GM18505 (cell line): ENCODE measurements around the gene GPSM3.
"Not testable (repeated sequence)": the region's sequence is repeated elsewhere in the genome, so short reads cannot be mapped to it uniquely, and the experiment has no call there.

Experiments
- ATAC-seq: cut with Tn5 transposase; IDR thresholded peaks from one replicate; pipeline ENCODE4 v1.9.1; 2021; ENCODE audit not compliant: unreplicated experiment
- POLR2A ChIP-seq: IDR thresholded peaks from 4 replicates; pipeline ENCODE4 v1.6.1; 2011; ENCODE audit warnings: borderline replicate concordance; ENCODE audit not compliant: insufficient read depth, insufficient read length; ENCODE audit errors: extremely low read depth

Gene GPSM3

DNA sequence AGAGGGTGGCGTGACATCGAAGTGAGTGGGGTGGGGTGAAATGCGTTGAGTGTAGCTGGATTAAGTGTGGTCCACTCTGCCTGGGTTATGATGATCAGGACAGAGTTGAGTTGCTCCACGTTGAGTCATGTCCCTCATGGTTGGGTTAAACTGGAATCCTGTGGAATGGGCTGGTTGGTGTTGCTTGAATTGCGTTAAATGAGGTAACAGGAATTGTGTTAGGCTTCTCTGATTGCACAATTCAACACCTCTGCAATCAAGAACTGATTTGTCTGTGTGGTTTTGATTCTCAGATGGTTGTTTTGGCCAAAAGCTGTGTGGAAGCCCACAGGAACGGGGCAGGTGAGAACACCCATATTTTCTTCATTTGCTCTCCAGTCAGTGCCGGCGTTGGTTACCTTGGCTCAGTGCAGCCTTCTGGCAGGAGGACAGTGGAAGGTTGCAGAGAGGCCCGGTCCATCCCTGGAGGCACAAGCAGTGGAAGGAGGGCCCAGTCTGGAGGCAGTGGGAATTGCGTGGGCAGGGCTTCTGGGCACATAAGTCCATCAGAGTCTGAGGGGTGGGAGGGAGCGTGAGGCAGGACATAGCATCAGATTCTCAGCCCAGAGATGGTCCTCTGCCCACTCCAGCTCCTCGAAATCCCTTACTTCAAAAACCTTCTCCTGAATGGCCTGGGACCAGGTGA, 19.8 kb upstream of the GPSM3 start:
- TF ChIP-seq POLR2A: no peak
- ATAC-seq: no peak

- ATAC-seq: not testable (repeated sequence)
Observed at GRCh38 chr6:32211432-32211831, 19.0 kb upstream of the GPSM3 start.

- TF ChIP-seq POLR2A: no peak
- ATAC-seq: no peak
Observed at GRCh38 chr6:32210191-32210601, 17.8 kb upstream of the GPSM3 start.

- no peak for ATAC-seq
- TF ChIP-seq POLR2A: no peak
Observed at GRCh38 chr6:32208996-32209395, 16.6 kb upstream of the GPSM3 start.

DNA sequence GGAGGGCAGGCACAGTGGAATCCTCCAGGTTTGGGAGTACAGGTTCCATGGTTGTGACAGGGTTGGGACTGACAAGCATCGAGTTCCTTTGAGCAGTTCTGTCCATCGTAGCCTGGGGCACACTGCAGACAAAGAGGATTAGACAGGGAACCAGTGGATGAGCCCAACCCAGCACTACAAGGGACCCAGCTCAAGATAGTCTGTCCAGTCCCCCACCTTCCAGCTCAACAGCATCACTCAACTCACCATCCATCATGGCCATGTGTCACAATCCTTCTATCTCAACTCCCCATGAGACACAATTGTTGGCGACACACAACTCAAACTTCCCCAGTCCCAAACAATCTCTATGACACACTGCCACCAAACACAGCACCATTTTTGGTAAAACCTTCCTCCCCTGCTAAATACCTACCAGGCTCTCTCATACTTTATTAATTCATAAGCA, 11.8 kb upstream of the GPSM3 start:
- TF ChIP-seq POLR2A: no peak
- ATAC-seq: no peak

- no peak for ATAC-seq
- TF ChIP-seq POLR2A: no peak
Observed at GRCh38 chr6:32203426-32204267, 11.2 kb upstream of the GPSM3 start.

DNA sequence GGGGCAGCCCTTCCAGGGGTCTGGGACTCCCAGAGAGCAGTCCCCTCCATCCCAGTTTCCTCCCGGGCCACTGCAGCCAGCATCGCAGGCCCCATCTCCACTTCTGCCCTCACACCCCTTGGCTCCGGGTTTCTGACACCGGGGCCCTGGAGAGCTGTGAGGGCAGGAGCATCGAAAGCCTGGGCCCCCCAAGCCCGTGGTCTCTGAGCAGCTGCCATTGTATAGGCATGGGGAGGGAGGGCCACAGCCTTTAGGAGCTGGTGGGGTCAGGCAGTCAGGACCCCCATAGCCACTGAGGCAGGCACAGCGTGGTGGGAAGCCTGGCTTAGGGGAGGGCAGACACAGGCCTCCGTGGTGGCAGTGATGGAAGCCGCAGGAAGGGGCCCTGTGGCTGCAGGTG, 9.7 kb upstream of the GPSM3 start:
- no peak for ATAC-seq
- no peak for TF ChIP-seq POLR2A

- no peak for TF ChIP-seq POLR2A
Observed at GRCh38 chr6:32200711-32201475, 8.4 kb upstream of the GPSM3 start.

GRCh38 chr6:32198866-32199265, 6.4 kb upstream of the GPSM3 start:
- TF ChIP-seq POLR2A: no peak
- ATAC-seq: no peak

More at GRCh38 chr6:32200711-32201475, 8.4 kb upstream of the GPSM3 start:
- ATAC-seq: no peak

DNA sequence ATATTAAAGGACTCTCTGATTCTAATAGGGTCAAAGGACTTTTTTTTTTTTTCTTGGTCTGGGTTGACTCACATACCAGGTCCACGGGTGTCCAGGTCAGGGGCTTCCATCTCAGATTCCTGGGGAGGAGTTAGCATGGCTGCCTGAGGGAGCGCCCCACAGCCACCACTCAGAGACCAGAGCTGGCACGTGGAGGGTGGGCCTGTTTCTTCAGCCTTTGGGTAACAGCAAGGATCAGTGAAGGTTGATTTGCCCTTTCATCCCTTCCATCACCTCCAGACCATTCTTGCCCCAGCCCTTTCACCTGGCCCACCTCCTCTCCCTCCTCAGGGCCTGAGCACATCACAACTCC, 5.9 kb upstream of the GPSM3 start:
- no peak for ATAC-seq
- TF ChIP-seq POLR2A: no peak

GRCh38 chr6:32196682-32197616, 4.5 kb upstream of the GPSM3 start:
- TF ChIP-seq POLR2A: no peak
- no peak for ATAC-seq

- TF ChIP-seq POLR2A: peak; percentile 88
Observed at GRCh38 chr6:32195902-32196681, 3.6 kb upstream of the GPSM3 start.

More at GRCh38 chr6:32195902-32196681, 3.6 kb upstream of the GPSM3 start:
- ATAC-seq: peak; percentile 79
